ENCODE data around the gene PRSS33. TPM values are rescaled to one million over a fixed set of nuclear protein-coding genes. Genes with fewer than 3 reads are reported as not detected.

PRSS33 gene
- total RNA-seq, 2 donors from 2014 or later: not detected

DNA sequence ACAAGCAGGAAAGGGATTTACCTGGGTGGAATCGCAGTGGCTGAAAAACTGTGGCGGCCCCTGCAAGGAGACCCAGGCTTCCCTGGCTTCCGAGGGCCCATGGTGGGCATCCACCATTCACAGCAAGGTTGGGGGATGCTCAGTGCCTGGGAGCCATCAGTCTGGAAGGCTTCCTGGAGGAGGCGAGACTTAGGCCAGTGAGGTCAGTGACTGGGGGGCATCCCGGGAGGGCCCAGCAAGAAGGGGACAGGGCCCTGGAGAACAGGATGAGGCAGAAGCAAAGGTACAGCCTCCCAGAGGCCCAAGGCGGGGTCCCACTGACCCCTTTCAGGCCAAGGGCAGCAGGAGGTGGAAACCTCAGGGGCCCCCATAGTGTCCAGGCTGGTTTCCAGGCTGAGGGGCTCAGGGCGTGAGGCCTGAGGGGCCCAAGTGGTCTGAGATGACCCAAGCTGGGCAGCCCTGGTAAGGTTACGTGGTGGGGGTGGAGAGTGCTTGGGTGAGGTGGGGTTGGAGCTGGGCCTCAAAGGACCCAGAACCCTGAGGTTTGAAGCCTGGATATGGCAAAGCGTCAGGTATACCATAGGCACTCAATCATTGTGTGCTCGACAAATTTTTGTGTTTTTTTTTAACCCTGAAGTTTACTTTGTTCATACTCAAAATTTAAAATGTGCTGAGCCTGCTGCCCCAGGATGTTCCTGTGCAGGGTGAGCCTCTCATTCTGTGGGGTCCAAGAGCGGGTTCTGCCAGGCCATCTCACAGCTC, 50.7 kb downstream of the PRSS33 start:
- intact Hi-C loops (cut with DNase I, micrococcal nuclease): no loop called here
- no peak for ATAC-seq
- DNase-seq: no peak

DNA sequence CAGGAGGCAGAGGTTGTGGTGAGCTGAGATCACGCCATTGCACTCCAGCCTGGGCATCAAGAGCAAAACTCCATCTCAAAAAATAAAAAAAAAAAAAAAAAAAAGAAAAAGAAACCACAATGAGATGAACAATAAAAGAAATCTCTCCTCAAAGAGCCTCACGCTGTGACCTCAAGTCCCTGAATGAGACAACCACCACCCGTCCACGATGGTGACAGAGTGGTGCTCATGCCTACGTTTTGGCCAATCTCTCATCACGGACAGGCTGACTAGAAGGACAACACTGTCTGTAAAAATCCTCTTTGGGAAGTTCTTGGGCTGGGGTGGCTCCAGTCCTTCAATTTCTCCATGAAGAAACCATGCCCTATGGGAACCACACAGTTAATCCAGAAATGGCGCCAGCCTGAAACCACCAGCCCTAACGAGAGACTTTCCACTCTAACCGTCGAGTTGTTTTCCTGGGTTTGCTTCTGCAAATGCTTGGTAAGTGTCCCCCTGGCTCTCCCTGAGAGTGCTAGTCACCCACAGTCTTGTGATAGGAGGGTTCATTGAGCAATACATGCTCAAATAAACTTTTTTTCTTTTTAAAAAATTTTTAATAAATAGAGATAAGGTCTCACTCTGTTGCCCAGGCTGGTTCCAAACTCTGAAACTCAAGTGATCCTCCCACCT, 52.4 kb downstream of the PRSS33 start:
- intact Hi-C loops (cut with DNase I, micrococcal nuclease): no loop called here
- no peak for DNase-seq
- ATAC-seq: no peak

Other genes with a start within 250 kb of the PRSS33 start
- gene PDPK1, start 249.5 kb downstream of the PRSS33 start, total RNA-seq: 10 to 100 TPM; 71.1 to 77.4 TPM
- gene KCTD5, start 105.0 kb downstream of the PRSS33 start, total RNA-seq: 10 to 100 TPM; 49.3 to 79.6 TPM
- under 1 TPM; 0.34 to 0.76 TPM for gene PRSS27, start 67.3 kb downstream of the PRSS33 start, total RNA-seq
- gene SRRM2, start 34.9 kb downstream of the PRSS33 start, total RNA-seq: 100 to 1,000 TPM; 476 to 593 TPM
- gene ELOB, start 10.3 kb downstream of the PRSS33 start, total RNA-seq: 100 to 1,000 TPM; 209 to 336 TPM
- gene PRSS41, start 10.9 kb upstream of the PRSS33 start, total RNA-seq: not detected
- 1 to 10 TPM; 1.7 to 6.4 TPM for gene PRSS21, start 29.7 kb upstream of the PRSS33 start, total RNA-seq
- gene ZG16B, start 42.7 kb upstream of the PRSS33 start, total RNA-seq: 10 to 100 TPM; 40.9 to 50.0 TPM
- 10 to 100 TPM in 1 of 2 donors, under 1 TPM in 1; 0.78 to 12.9 TPM for gene PRSS22, start 70.6 kb upstream of the PRSS33 start, total RNA-seq
- gene FLYWCH2, start 95.7 kb upstream of the PRSS33 start, total RNA-seq: 10 to 100 TPM; 20.7 to 30.8 TPM
- gene FLYWCH1, start 124.4 kb upstream of the PRSS33 start, total RNA-seq: 10 to 100 TPM; 23.0 to 27.3 TPM
- gene KREMEN2, start 176.7 kb upstream of the PRSS33 start, total RNA-seq: 1 to 10 TPM in 1 of 2 donors, under 1 TPM in 1; 0.89 to 1.1 TPM
- 10 to 100 TPM in 1 of 2 donors, 1 to 10 TPM in 1; 8.7 to 12.7 TPM for gene PAQR4, start 181.8 kb upstream of the PRSS33 start, total RNA-seq
- gene PKMYT1, start 192.9 kb upstream of the PRSS33 start, total RNA-seq: 10 to 100 TPM in 1 of 2 donors, 1 to 10 TPM in 1; 4.4 to 12.6 TPM
- under 1 TPM; 0.40 to 0.42 TPM for gene CLDN9, start 225.4 kb upstream of the PRSS33 start, total RNA-seq
- not detected for gene CLDN6, start 230.6 kb upstream of the PRSS33 start, total RNA-seq
- gene TNFRSF12A, start 232.8 kb upstream of the PRSS33 start, total RNA-seq: 10 to 100 TPM; 10.5 to 19.3 TPM
- gene HCFC1R1, start 236.4 kb upstream of the PRSS33 start, total RNA-seq: 10 to 100 TPM; 26.6 to 31.4 TPM
- gene THOC6, start 236.5 kb upstream of the PRSS33 start, total RNA-seq: 10 to 100 TPM; 18.8 to 19.3 TPM
- 100 to 1,000 TPM in 1 of 2 donors, 10 to 100 TPM in 1; 91.8 to 107 TPM for gene BICDL2, start 249.4 kb upstream of the PRSS33 start, total RNA-seq